H1 (cell line): ENCODE data around the gene OR2J1. TPM values are rescaled to one million over a fixed set of nuclear protein-coding genes. Genes with fewer than 3 reads are reported as not detected.

Source experiments
- CTCF ChIA-PET: fragments of 300-600 bp; sonication (Branson Sonifier 250); formaldehyde crosslinking; loops from one replicate; lab custom pipeline; 2021; ENCODE audit not compliant: partially characterized antibody; lab: Charles Lee
- POLR2A ChIA-PET: fragments of 300-600 bp; sonication (Branson Sonifier 250); formaldehyde crosslinking; loops from one replicate; lab custom pipeline; 2021; ENCODE audit warnings: inconsistent platforms; ENCODE audit not compliant: partially characterized antibody; lab: Charles Lee
- DNase-seq, 2 experiments: peaks; one replicate each; pipeline versions ENCODE4 v3.0.0 to v3.0.0-alpha.2; 2010 to 2022; ENCODE audit warnings: low spot score in 2 of 2, low read depth in 1 of 2, mixed read lengths in 1 of 2
- FAIRE-seq: peaks from 2 replicates; lab custom pipeline; 2011; peaks lifted over from hg19 to GRCh38; lab: Jason Lieb, UNC
- H2AFZ ChIP-seq: 2 replicates; pipeline ENCODE4 v1.8.1; 2012; ENCODE audit warnings: low read length, inconsistent platforms
- H2AK5ac ChIP-seq: 2 replicates; pipeline ENCODE4 v1.6.1; 2013; ENCODE audit warnings: low read depth, low read length
- H2BK120ac ChIP-seq: replicated peaks from 2 replicates; pipeline ENCODE3; 2013; ENCODE audit warnings: low read depth, low read length, inconsistent platforms
- H2BK12ac ChIP-seq: 2 replicates; pipeline ENCODE4 v1.6.1; 2013; ENCODE audit warnings: low read depth, low read length
- H2BK15ac ChIP-seq: 2 replicates; pipeline ENCODE4 v1.6.1; 2013; ENCODE audit warnings: low read length
- H2BK20ac ChIP-seq: 2 replicates; pipeline ENCODE4 v1.6.1; 2013; ENCODE audit warnings: low read length
- H2BK5ac ChIP-seq: 2 replicates; pipeline ENCODE4 v1.6.1; 2013; ENCODE audit warnings: low read depth, low read length
- H3K14ac ChIP-seq: 2 replicates; pipeline ENCODE4 v1.6.1; 2013; ENCODE audit warnings: inconsistent platforms; ENCODE audit not compliant: insufficient read length
- H3K18ac ChIP-seq: 2 replicates; pipeline ENCODE4 v1.6.1; 2013; ENCODE audit warnings: low read length; ENCODE audit errors: extremely low read depth
- H3K23ac ChIP-seq: 2 replicates; pipeline ENCODE4 v1.6.1; 2013; ENCODE audit warnings: inconsistent platforms; ENCODE audit not compliant: insufficient read length
- H3K23me2 ChIP-seq: 2 replicates; pipeline ENCODE4 v1.6.1; 2013; ENCODE audit warnings: low read depth, low read length
- H3K27ac ChIP-seq: 2 replicates; pipeline ENCODE4 v1.6.1; 2011; ENCODE audit warnings: low read depth, low read length, inconsistent platforms
- H3K27me3 ChIP-seq, 4 experiments: replicated peaks in 1 of 4; 1 replicate in 1 of 4; 2 replicates in 3 of 4; pipeline versions ENCODE4 v1.6.1 to v1.8.1; 2011 to 2013; ENCODE audit warnings: low read length in 3 of 4, mild to moderate bottlenecking in 3 of 4, inconsistent platforms in 2 of 4, mixed read lengths in 2 of 4, moderate library complexity in 1 of 4; ENCODE audit not compliant: control insufficient read depth in 3 of 4, insufficient read depth in 3 of 4; ENCODE audit errors: extremely low read depth in 1 of 4
- H3K36me3 ChIP-seq, 4 experiments: 2 replicates each; pipeline versions ENCODE4 v1.6.1 to v1.8.1; 2011 to 2013; ENCODE audit warnings: mild to moderate bottlenecking in 4 of 4, low read length in 3 of 4, moderate library complexity in 2 of 4, control low read depth in 1 of 4, inconsistent platforms in 1 of 4; ENCODE audit not compliant: insufficient read depth in 4 of 4, control insufficient read depth in 2 of 4
- H3K4ac ChIP-seq: replicated peaks from 2 replicates; pipeline ENCODE3; 2013; ENCODE audit warnings: low read length, low read depth, mixed read lengths, inconsistent platforms; ENCODE audit not compliant: insufficient read length
- H3K4me1 ChIP-seq, 4 experiments: replicated peaks in 1 of 4; 1 replicate in 1 of 4; 2 replicates in 3 of 4; pipeline versions ENCODE4 v1.6.1 to v1.8.1; 2011 to 2013; ENCODE audit warnings: low read length in 3 of 4, inconsistent platforms in 2 of 4, mixed read lengths in 1 of 4; ENCODE audit not compliant: insufficient read depth in 4 of 4, control insufficient read depth in 3 of 4
- H3K4me2 ChIP-seq, 2 experiments: 2 replicates each; pipeline versions ENCODE4 v1.6.1 to v1.8.1; 2011 to 2013; ENCODE audit warnings: low read depth in 2 of 2, low read length in 2 of 2, control low read depth in 1 of 2, inconsistent platforms in 1 of 2, mild to moderate bottlenecking in 1 of 2; ENCODE audit not compliant: insufficient read depth in 1 of 2
- H3K4me3 ChIP-seq, 4 experiments: fragments of 200-600, 300-600 bp in 1 of 4; sonication (generic), shearing (Covaris generic), sonication (Bioruptor Twin) in 1 of 4; 2 replicates each; pipeline versions ENCODE4 v1.5.1 to v1.8.1; 2011 to 2016; ENCODE audit warnings: low read length in 4 of 4, low read depth in 3 of 4, control low read depth in 2 of 4, inconsistent platforms in 2 of 4, mild to moderate bottlenecking in 2 of 4, mixed read lengths in 1 of 4, moderate library complexity in 1 of 4; ENCODE audit not compliant: insufficient read depth in 2 of 4; ENCODE audit errors: extremely low read depth in 1 of 4
- H3K56ac ChIP-seq: replicated peaks from 2 replicates; pipeline ENCODE3; 2013; ENCODE audit warnings: low read depth, mild to moderate bottlenecking, mixed read lengths, low read length, inconsistent platforms; ENCODE audit not compliant: insufficient read length
- H3K79me1 ChIP-seq: 2 replicates; pipeline ENCODE4 v1.6.1; 2013; ENCODE audit warnings: low read depth, low read length, control low read depth
- H3K79me2 ChIP-seq, 2 experiments: 2 replicates each; pipeline versions ENCODE4 v1.6.1 to v1.8.1; 2012 to 2013; ENCODE audit warnings: low read length in 2 of 2, mild to moderate bottlenecking in 2 of 2, inconsistent platforms in 1 of 2; ENCODE audit not compliant: insufficient read depth in 2 of 2, control insufficient read depth in 1 of 2
- H3K9ac ChIP-seq, 4 experiments: replicated peaks in 1 of 4; 1 replicate in 1 of 4; 2 replicates in 3 of 4; pipeline versions ENCODE4 v1.6.1 to v1.8.1; 2011 to 2013; ENCODE audit warnings: low read depth in 3 of 4, low read length in 3 of 4, control low read depth in 2 of 4, mild to moderate bottlenecking in 2 of 4, moderate library complexity in 2 of 4, inconsistent platforms in 1 of 4; ENCODE audit errors: extremely low read depth in 1 of 4
- H3K9me3 ChIP-seq, 2 experiments: 2 replicates each; pipeline versions ENCODE4 v1.6.1 to v1.8.1; 2012 to 2013; ENCODE audit warnings: mild to moderate bottlenecking in 2 of 2, moderate library complexity in 2 of 2, control low read depth in 1 of 2, inconsistent platforms in 1 of 2, low read depth in 1 of 2, low read length in 1 of 2, mixed read lengths in 1 of 2; ENCODE audit not compliant: insufficient read depth in 2 of 2
- H4K20me1 ChIP-seq, 2 experiments: replicated peaks in 1 of 2; 2 replicates each; pipeline versions ENCODE3 to v1.8.1; 2011 to 2013; ENCODE audit warnings: inconsistent platforms in 2 of 2, low read length in 2 of 2, mild to moderate bottlenecking in 1 of 2; ENCODE audit not compliant: insufficient read depth in 2 of 2, control insufficient read depth in 1 of 2
- H4K5ac ChIP-seq: 2 replicates; pipeline ENCODE4 v1.6.1; 2013; ENCODE audit warnings: low read length, low read depth, mixed read lengths, inconsistent platforms; ENCODE audit not compliant: insufficient read length
- H4K8ac ChIP-seq: 2 replicates; pipeline ENCODE4 v1.8.0; 2013; ENCODE audit warnings: mild to moderate bottlenecking, moderate library complexity, low read length, inconsistent platforms; ENCODE audit not compliant: insufficient read depth; ENCODE audit errors: extremely low read depth
- H4K91ac ChIP-seq: replicated peaks from 2 replicates; pipeline ENCODE3; 2013; ENCODE audit warnings: low read length, mixed read lengths, inconsistent platforms; ENCODE audit not compliant: insufficient read length
- CBX5 ChIP-seq: fragments of 300-800, 300-1000 bp; sonication (generic); IDR thresholded peaks from 2 replicates; pipeline ENCODE4 v1.7.1; 2016; ENCODE audit warnings: antibody characterized with exemption, low read length, low read depth
- CEBPB ChIP-seq: IDR thresholded peaks from 2 replicates; pipeline ENCODE4 v1.6.1; 2012; ENCODE audit warnings: low read depth, low read length
- EP300 ChIP-seq, 2 experiments: IDR thresholded peaks; 1 replicate in 1 of 2; 2 replicates in 1 of 2; pipeline ENCODE4 v1.6.1; 2011 to 2012; ENCODE audit warnings: low read depth in 2 of 2, low read length in 2 of 2, mild to moderate bottlenecking in 2 of 2, borderline replicate concordance in 1 of 2, inconsistent platforms in 1 of 2, moderate library complexity in 1 of 2
- PHF8 ChIP-seq: fragments of 200-600 bp; sonication (generic); conservative IDR thresholded peaks from 2 replicates; pipeline ENCODE4 v1.7.1; 2012; ENCODE audit warnings: low read depth, mild to moderate bottlenecking, inconsistent platforms, low read length, moderate library complexity
- POLR2AphosphoS5 ChIP-seq: IDR thresholded peaks from 2 replicates; pipeline ENCODE4 v1.6.1; 2011; ENCODE audit warnings: low read depth, low read length
- SAP30 ChIP-seq: fragments of 300-600 bp; sonication (generic); IDR thresholded peaks from 2 replicates; pipeline ENCODE4 v1.7.1; 2012; ENCODE audit warnings: low read length, moderate library complexity, mild to moderate bottlenecking, inconsistent platforms; ENCODE audit not compliant: insufficient read depth, insufficient replicate concordance
- SUZ12 ChIP-seq: fragments of 200-600 bp; sonication (generic); IDR thresholded peaks from 2 replicates; pipeline ENCODE4 v1.6.1; 2012; ENCODE audit warnings: mild to moderate bottlenecking, inconsistent platforms, low read length, moderate library complexity, mixed read lengths
- WGBS, 2 experiments: shearing (Covaris generic) in 1 of 2; methylation state at CpG; one replicate each; pipeline versions ENCODE4 v1.1.6 to v1.1.7; 2013 to 2015; ENCODE audit warnings: low lambda C conversion rate in 2 of 2, mixed read lengths in 2 of 2, inconsistent platforms in 1 of 2, low coverage in 1 of 2, missing lambda C conversion rate in 1 of 2; ENCODE audit not compliant: insufficient replicate concordance in 2 of 2, insufficient coverage in 1 of 2, insufficient read length in 1 of 2; ENCODE audit errors: extremely low coverage in 1 of 2, missing lambda C conversion rate in 1 of 2; 5-methylcytosine and 5-hydroxymethylcytosine counted together
- polyA plus RNA-seq, 7 experiments: library from polyadenylated mRNA; depleted of rRNA in 3 of 7; stranded (reverse) in 5 of 7; unstranded in 2 of 7; fragments of >200 nt in 5 of 7; fragments of 200-250 nt in 2 of 7; gene quantifications; 1 replicate in 5 of 7; 2 replicates in 1 of 7; 4 replicates in 1 of 7; pipeline versions ENCODE4 v1.2.1 to v1.2.3, GENCODE V29; 2011 to 2013; ENCODE audit warnings: missing spikeins in 2 of 7, mixed read lengths in 2 of 7
- total RNA-seq: library from RNA; stranded (reverse); fragmentation: NEBNext Ultra II Directional; extraction: Animal tissue kit (Norgen Biotek cat#: 25700); gene quantifications from 2 replicates; pipeline ENCODE4 v1.2.1, GENCODE V29; 2021
- TF ChIP-seq, protein P1 (sequence below): IDR thresholded peaks from 2 replicates; pipeline ENCODE4 v1.6.1; 2012; ENCODE audit warnings: low read length, inconsistent platforms
- TF ChIP-seq, protein P2 (sequence below): IDR thresholded peaks from 2 replicates; pipeline ENCODE4 v1.6.1; 2011; ENCODE audit warnings: low read depth, mild to moderate bottlenecking, low read length; ENCODE audit not compliant: insufficient read depth

OR2J1 gene
- total and polyA plus RNA-seq, 2 of the 8 experiments (the other 6 are each of a cell fraction or from before 2014, with no cell fraction given): not detected

DNA sequence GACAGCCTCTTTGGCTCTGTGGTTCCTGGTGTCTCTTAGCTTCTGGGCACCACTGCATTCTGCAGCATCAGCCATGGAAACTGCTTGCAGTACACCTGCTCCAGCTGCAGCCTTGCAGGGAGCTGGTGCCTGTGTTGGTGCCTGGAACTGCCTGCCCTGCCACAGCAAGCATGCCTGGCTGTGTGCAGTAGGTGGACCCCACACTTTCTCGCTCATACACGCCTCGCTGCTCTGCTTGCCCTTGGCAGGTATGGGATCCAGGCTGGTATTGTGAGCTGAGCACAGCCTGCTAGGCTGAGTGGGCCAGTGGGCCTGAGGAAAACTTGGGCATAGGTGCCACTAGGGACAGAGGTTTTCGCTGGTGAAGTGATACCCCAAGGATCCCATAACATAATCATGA is 31.4 kb downstream of the OR2J1 start:
- H2AFZ ChIP-seq: no peak overlapping the region
- H3K4ac ChIP-seq: no peak overlapping the region
- POLR2A ChIA-PET: no interaction called here
- H4K91ac ChIP-seq: no peak overlapping the region
- 91% methylated on average over 4 of the region's 4 CpGs; no CpG with 5 or more reads in 1 of the 2 experiments for WGBS, 2 experiments
- no peak for DNase-seq
- H3K9ac ChIP-seq: no peak overlapping the region
- no peak overlapping the region for H3K4me2 ChIP-seq
- H3K23me2 ChIP-seq: no peaks in the 10 kb centered on the region; the same call in 1 of the 2 replicates
- H3K79me2 ChIP-seq: no peaks in the 10 kb centered on the region
- no peak for FAIRE-seq
- H3K27ac ChIP-seq: no peak overlapping the region
- H3K56ac ChIP-seq: no peak overlapping the region
- no peak overlapping the region for H2BK12ac ChIP-seq
- TF ChIP-seq SAP30 (no peak), SUZ12 (no peak), CEBPB (no peak), PHF8 (no peak), CBX5 (no peak), POLR2AphosphoS5 (no peak), EP300 (IDR thresholded peaks at IDR 0.05; ENCODE audit: borderline replicate concordance in 1 of 2, low read depth in 2 of 2, low read length in 2 of 2) (no peak)
- TF ChIP-seq, protein P1, sequence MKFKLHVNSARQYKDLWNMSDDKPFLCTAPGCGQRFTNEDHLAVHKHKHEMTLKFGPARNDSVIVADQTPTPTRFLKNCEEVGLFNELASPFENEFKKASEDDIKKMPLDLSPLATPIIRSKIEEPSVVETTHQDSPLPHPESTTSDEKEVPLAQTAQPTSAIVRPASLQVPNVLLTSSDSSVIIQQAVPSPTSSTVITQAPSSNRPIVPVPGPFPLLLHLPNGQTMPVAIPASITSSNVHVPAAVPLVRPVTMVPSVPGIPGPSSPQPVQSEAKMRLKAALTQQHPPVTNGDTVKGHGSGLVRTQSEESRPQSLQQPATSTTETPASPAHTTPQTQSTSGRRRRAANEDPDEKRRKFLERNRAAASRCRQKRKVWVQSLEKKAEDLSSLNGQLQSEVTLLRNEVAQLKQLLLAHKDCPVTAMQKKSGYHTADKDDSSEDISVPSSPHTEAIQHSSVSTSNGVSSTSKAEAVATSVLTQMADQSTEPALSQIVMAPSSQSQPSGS: no peak
- TF ChIP-seq, protein P2, sequence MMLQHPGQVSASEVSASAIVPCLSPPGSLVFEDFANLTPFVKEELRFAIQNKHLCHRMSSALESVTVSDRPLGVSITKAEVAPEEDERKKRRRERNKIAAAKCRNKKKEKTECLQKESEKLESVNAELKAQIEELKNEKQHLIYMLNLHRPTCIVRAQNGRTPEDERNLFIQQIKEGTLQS: no peak
- H3K4me3 ChIP-seq: no peak overlapping the region
- H3K9me3 ChIP-seq: no peaks in the 10 kb centered on the region
- no peak overlapping the region for H3K18ac ChIP-seq
- H3K23ac ChIP-seq: no peak overlapping the region
- H3K79me1 ChIP-seq: no peaks in the 10 kb centered on the region
- no peaks in the 10 kb centered on the region for H3K4me1 ChIP-seq
- no peaks in the 10 kb centered on the region for H4K20me1 ChIP-seq
- H2BK120ac ChIP-seq: no peak overlapping the region
- H2BK15ac ChIP-seq: no peak overlapping the region
- no peaks in the 10 kb centered on the region for H3K27me3 ChIP-seq
- CTCF ChIA-PET: interaction anchor here (0.9 kb wide), 1 partner anchor 13 kb away, joined by 3 read pairs; no protein-coding TSS in a partner anchor
- no peak overlapping the region for H4K5ac ChIP-seq
- H2BK5ac ChIP-seq: no peak overlapping the region
- no peak overlapping the region for H4K8ac ChIP-seq
- no peaks in the 10 kb centered on the region for H3K36me3 ChIP-seq
- H2BK20ac ChIP-seq: no peak overlapping the region
- H3K14ac ChIP-seq: no peak overlapping the region
- no peak overlapping the region for H2AK5ac ChIP-seq
